PC-3 (cell line): Measurements from ENCODE around the gene PRKN. TPM values are rescaled to one million over a fixed set of nuclear protein-coding genes. Genes with fewer than 3 reads are reported as not detected.

Experiments
- ATAC-seq: fragments of 200-7000 bp; cut with Tn5 transposase; 2 replicates; pipeline ENCODE4 v1.9.1; 2020; ENCODE audit warnings: mild to moderate bottlenecking, moderate library complexity
- BruUV-seq: library from RNA; stranded (reverse); fragments of 400-500 nt; replicated peaks from 2 replicates; lab custom pipeline; 2021; lab: Mats Ljungman, UMichigan
- CTCF ChIA-PET: fragments of 300-600 bp; sonication (Branson Sonifier 250); formaldehyde crosslinking; loops from one replicate; lab custom pipeline; 2022; ENCODE audit warnings: antibody characterized with exemption; lab: Charles Lee
- POLR2A ChIA-PET: fragments of 300-600 bp; sonication (Branson Sonifier 250); formaldehyde crosslinking; loops from one replicate; lab custom pipeline; 2022; ENCODE audit warnings: antibody characterized with exemption; ENCODE audit not compliant: unreplicated experiment; lab: Charles Lee
- DNase-seq: peaks from one replicate; pipeline ENCODE4 v3.0.0-alpha.2; 2015
- H2AFZ ChIP-seq: fragments of 300-600 bp; sonication (generic); 2 replicates; pipeline ENCODE4 v1.6.0; 2016; ENCODE audit warnings: antibody characterized with exemption, low read length
- H3F3A ChIP-seq: fragments of 300-600 bp; sonication (generic); one replicate; pipeline ENCODE4 v1.6.0; 2017; ENCODE audit warnings: antibody characterized with exemption, low read length, control low read depth, mild to moderate bottlenecking; ENCODE audit not compliant: unreplicated experiment
- H3K27ac ChIP-seq: fragments of 300-600 bp; sonication (generic); 2 replicates; pipeline ENCODE4 v1.5.1; 2016; ENCODE audit warnings: mild to moderate bottlenecking, low read length
- H3K27me3 ChIP-seq: fragments of 300-600 bp; sonication (generic); 2 replicates; pipeline ENCODE4 v1.6.1; 2016; ENCODE audit warnings: low read length, mixed read lengths
- H3K36me3 ChIP-seq: fragments of 300-600 bp; sonication (generic); 2 replicates; pipeline ENCODE4 v1.6.1; 2016; ENCODE audit warnings: low read depth, mixed run types, low read length, mixed read lengths
- H3K4me1 ChIP-seq: fragments of 300-600 bp; sonication (generic); 2 replicates; pipeline ENCODE4 v1.5.1; 2016; ENCODE audit warnings: low read length; ENCODE audit not compliant: insufficient read depth
- H3K4me2 ChIP-seq: fragments of 300-600 bp; sonication (generic); 2 replicates; pipeline ENCODE4 v1.6.0; 2016; ENCODE audit warnings: low read length
- H3K4me3 ChIP-seq: fragments of 300-600 bp; sonication (generic); 2 replicates; pipeline ENCODE4 v1.5.1; 2016; ENCODE audit warnings: mild to moderate bottlenecking, low read length, mixed read lengths
- H3K79me2 ChIP-seq: fragments of 300-600 bp; sonication (generic); 2 replicates; pipeline ENCODE4 v1.6.1; 2017; ENCODE audit warnings: low read length, mixed read lengths
- H3K9ac ChIP-seq: fragments of 300-600 bp; sonication (generic); 2 replicates; pipeline ENCODE4 v1.6.0; 2016; ENCODE audit warnings: mild to moderate bottlenecking, low read length
- H3K9me2 ChIP-seq: fragments of 300-600 bp; sonication (generic); replicated peaks from 2 replicates; pipeline ENCODE4 v1.6.1; 2016; ENCODE audit warnings: mixed run types, low read length, mixed read lengths
- H3K9me3 ChIP-seq: fragments of 300-600 bp; sonication (generic); 2 replicates; pipeline ENCODE4 v1.6.1; 2016; ENCODE audit warnings: low read length, mixed read lengths
- H4K20me1 ChIP-seq: fragments of 300-600 bp; sonication (generic); 2 replicates; pipeline ENCODE4 v1.6.1; 2016; ENCODE audit warnings: low read length, mixed read lengths
- EZH2 ChIP-seq: fragments of 300-600 bp; sonication (generic); IDR thresholded peaks from one replicate; pipeline ENCODE4 v1.6.1; 2017; ENCODE audit warnings: antibody characterized with exemption, mild to moderate bottlenecking, low read length; ENCODE audit not compliant: unreplicated experiment
- EZH2phosphoT487 ChIP-seq: fragments of 300-600 bp; sonication (generic); IDR thresholded peaks from 2 replicates; pipeline ENCODE4 v1.6.1; 2018; ENCODE audit warnings: mild to moderate bottlenecking, antibody characterized with exemption, low read length, borderline replicate concordance
- intact Hi-C: fragments of 100-400 bp; cut with micrococcal nuclease; formaldehyde crosslinking; loops from 2 replicates; pipeline ENCODE4 v1.9.0; 2023
- total RNA-seq: library from RNA; depleted of rRNA; stranded (reverse); fragments of >200 nt; gene quantifications from 2 replicates; pipeline ENCODE4 v1.2.3, GENCODE V29; 2014
- TF ChIP-seq, protein P1 (sequence below): fragments of 300-600 bp; sonication (generic); conservative IDR thresholded peaks from 2 replicates; pipeline ENCODE4 v1.5.1; 2017; ENCODE audit warnings: antibody characterized with exemption, low read depth, mild to moderate bottlenecking, low read length

The PRKN gene
- total RNA-seq, 1 experiment from 2014 or later, result not detected

DNA sequence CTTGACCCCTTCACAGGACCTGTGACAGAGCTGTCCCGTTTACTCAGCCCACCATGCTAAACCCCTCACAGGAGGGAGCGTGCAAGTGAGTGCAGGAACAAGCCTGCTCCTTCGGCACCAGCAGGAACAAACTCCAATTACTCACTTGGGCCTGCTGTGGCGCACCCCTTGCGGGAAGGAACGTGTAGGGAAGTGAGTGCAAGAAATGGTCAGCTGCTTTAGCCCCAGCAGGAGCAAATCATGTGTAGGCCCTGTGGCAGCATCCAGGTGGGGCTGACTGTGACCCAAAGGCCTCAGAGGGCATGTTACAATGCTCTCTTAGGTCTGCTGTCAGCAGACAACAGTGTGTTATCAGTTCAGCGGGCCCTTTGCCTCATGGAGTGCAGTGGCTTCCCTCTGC is 574.4 kb downstream of the PRKN start:
- H3F3A ChIP-seq, result no peaks in the 10 kb centered on the region
- no peak overlapping the region for H3K9ac ChIP-seq
- BruUV-seq, result no TSS peak
- intact Hi-C loops, result no loop called here
- H2AFZ ChIP-seq, result no peak overlapping the region
- no peaks in the 10 kb centered on the region for H3K9me3 ChIP-seq
- H3K36me3 ChIP-seq, result no peaks in the 10 kb centered on the region
- ATAC-seq, result no peak
- TF ChIP-seq EZH2phosphoT487 (no peak), EZH2 (no peak)
- TF ChIP-seq, protein P1, sequence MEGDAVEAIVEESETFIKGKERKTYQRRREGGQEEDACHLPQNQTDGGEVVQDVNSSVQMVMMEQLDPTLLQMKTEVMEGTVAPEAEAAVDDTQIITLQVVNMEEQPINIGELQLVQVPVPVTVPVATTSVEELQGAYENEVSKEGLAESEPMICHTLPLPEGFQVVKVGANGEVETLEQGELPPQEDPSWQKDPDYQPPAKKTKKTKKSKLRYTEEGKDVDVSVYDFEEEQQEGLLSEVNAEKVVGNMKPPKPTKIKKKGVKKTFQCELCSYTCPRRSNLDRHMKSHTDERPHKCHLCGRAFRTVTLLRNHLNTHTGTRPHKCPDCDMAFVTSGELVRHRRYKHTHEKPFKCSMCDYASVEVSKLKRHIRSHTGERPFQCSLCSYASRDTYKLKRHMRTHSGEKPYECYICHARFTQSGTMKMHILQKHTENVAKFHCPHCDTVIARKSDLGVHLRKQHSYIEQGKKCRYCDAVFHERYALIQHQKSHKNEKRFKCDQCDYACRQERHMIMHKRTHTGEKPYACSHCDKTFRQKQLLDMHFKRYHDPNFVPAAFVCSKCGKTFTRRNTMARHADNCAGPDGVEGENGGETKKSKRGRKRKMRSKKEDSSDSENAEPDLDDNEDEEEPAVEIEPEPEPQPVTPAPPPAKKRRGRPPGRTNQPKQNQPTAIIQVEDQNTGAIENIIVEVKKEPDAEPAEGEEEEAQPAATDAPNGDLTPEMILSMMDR, result no peak
- no peaks in the 10 kb centered on the region for H3K9me2 ChIP-seq
- ChIA-PET CTCF (no interaction called here), POLR2A (no interaction called here)
- H3K4me1 ChIP-seq, result no peaks in the 10 kb centered on the region
- no peak overlapping the region for H3K27ac ChIP-seq
- no peak for DNase-seq
- H3K4me2 ChIP-seq, result no peak overlapping the region
- no peaks in the 10 kb centered on the region for H3K27me3 ChIP-seq
- H3K79me2 ChIP-seq, result no peaks in the 10 kb centered on the region
- H3K4me3 ChIP-seq, result no peak overlapping the region
- no peaks in the 10 kb centered on the region for H4K20me1 ChIP-seq

DNA sequence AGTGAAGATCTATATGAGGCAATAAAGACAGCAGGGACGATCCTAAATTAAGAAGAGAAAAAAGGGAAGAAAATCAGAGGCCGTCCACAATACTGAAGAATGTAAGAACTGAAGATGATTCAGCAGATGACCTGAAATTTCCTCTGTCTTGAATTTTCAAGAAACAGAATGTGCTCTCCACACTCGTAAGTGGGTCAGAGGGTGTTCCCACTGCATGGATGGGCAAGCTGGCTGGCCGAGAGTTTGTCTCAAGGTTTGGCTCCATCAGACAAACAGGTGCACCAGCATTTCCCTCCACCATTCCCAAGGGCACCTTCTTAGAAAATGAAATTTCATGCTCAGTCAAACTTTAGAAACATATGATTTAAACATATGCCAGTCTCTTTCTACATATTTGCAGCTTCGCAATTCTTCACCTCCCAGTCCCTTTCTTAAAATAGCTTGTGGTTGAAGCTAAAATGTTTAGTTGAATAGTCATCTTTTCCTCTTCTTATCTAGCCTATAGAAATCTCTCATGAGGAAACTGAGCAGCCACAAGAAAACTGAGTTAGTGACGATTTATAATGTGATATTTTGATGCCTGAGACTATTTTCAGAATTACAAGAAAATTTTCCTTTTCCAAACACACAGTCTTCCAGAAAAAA is 576.4 kb downstream of the PRKN start:
- ChIA-PET CTCF (no interaction called here), POLR2A (no interaction called here)
- no peak overlapping the region for H3K27ac ChIP-seq
- H3K9me2 ChIP-seq, result no peaks in the 10 kb centered on the region
- no peaks in the 10 kb centered on the region for H4K20me1 ChIP-seq
- H3K4me2 ChIP-seq, result no peak overlapping the region
- TF ChIP-seq EZH2phosphoT487 (no peak), EZH2 (no peak)
- TF ChIP-seq, protein P1, result no peak
- no peak for DNase-seq
- no peaks in the 10 kb centered on the region for H3K79me2 ChIP-seq
- H3K36me3 ChIP-seq, result no peaks in the 10 kb centered on the region
- H2AFZ ChIP-seq, result no peak overlapping the region
- H3K9ac ChIP-seq, result no peak overlapping the region
- no peaks in the 10 kb centered on the region for H3K4me1 ChIP-seq
- no peaks in the 10 kb centered on the region for H3K9me3 ChIP-seq
- no peaks in the 10 kb centered on the region for H3K27me3 ChIP-seq
- no TSS peak for BruUV-seq
- no peak for ATAC-seq
- H3K4me3 ChIP-seq, result no peak overlapping the region
- no peaks in the 10 kb centered on the region for H3F3A ChIP-seq
- intact Hi-C loops, result no loop called here

DNA sequence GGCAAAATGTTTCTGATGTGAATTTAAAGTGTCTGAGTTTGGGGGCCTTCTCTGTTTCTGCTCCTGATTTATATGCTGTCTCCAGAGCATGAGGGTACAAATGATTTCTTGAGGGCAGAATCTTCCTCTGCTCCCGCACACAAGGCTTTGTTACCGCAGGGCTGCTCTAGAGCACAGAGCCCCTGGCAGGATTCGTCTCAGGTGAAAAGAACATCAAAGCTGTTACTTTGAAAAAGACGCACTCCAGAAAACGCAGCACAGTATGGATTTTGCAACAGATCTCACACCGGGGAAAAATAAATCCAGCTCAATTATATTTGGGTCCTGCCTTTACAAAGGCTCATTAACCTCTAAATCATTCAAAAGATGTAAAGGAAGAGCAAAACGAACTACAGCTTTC is 577.3 kb downstream of the PRKN start:
- H3K9ac ChIP-seq, result no peak overlapping the region
- H3K27me3 ChIP-seq, result no peaks in the 10 kb centered on the region
- no peak overlapping the region for H2AFZ ChIP-seq
- no peak overlapping the region for H3K4me3 ChIP-seq
- no peaks in the 10 kb centered on the region for H3K79me2 ChIP-seq
- H3K36me3 ChIP-seq, result no peaks in the 10 kb centered on the region
- no peaks in the 10 kb centered on the region for H3F3A ChIP-seq
- no TSS peak for BruUV-seq
- H3K4me2 ChIP-seq, result no peak overlapping the region
- ChIA-PET POLR2A (no interaction called here), CTCF (no interaction called here)
- H3K27ac ChIP-seq, result no peak overlapping the region
- no peak for TF ChIP-seq EZH2phosphoT487
- no peaks in the 10 kb centered on the region for H3K4me1 ChIP-seq
- intact Hi-C loops, result no loop called here
- no peaks in the 10 kb centered on the region for H4K20me1 ChIP-seq
- no peaks in the 10 kb centered on the region for H3K9me3 ChIP-seq
- DNase-seq (no peak), ATAC-seq (no peak)
- no peaks in the 10 kb centered on the region for H3K9me2 ChIP-seq
